AG08395 (cell line): ENCODE measurements around the gene CCDC73.
"Not testable (repeated sequence)": the region's sequence is repeated elsewhere in the genome, so short reads cannot be mapped to it uniquely, and the experiment has no call there.

Experiments used
- DNase-seq: peaks from one replicate; pipeline ENCODE4 v3.0.0; 2012; ENCODE audit warnings: mixed read lengths, low spot score

CCDC73 gene

GRCh38 chr11:32704775-32705174 is 89.7 kb downstream of the CCDC73 start:
- DNase-seq, result no peak

GRCh38 chr11:32704261-32704660 is 90.2 kb downstream of the CCDC73 start:
- DNase-seq, result no peak

- DNase-seq, result no peak
Observed at GRCh38 chr11:32701616-32702015, 92.8 kb downstream of the CCDC73 start.

GRCh38 chr11:32698579-32698978 is 95.9 kb downstream of the CCDC73 start:
- DNase-seq, result no peak

- no peak for DNase-seq
Observed at GRCh38 chr11:32671051-32671450, 123.4 kb downstream of the CCDC73 start.

GRCh38 chr11:32659672-32660071 is 134.8 kb downstream of the CCDC73 start:
- DNase-seq, result no peak

GRCh38 chr11:32658639-32659406 is 135.6 kb downstream of the CCDC73 start:
- DNase-seq, result no peak

GRCh38 chr11:32643526-32643925 is 150.9 kb downstream of the CCDC73 start:
- DNase-seq, result no peak

GRCh38 chr11:32641361-32641760 is 153.1 kb downstream of the CCDC73 start:
- no peak for DNase-seq

- DNase-seq, result no peak
Observed at GRCh38 chr11:32635819-32636218, 158.6 kb downstream of the CCDC73 start.

GRCh38 chr11:32630844-32631243 is 163.6 kb downstream of the CCDC73 start:
- DNase-seq, result no peak

- no peak for DNase-seq
Observed at GRCh38 chr11:32616903-32617302, 177.6 kb downstream of the CCDC73 start.

GRCh38 chr11:32615422-32615821 is 179.0 kb downstream of the CCDC73 start:
- no peak for DNase-seq

GRCh38 chr11:32613500-32614151 is 180.8 kb downstream of the CCDC73 start:
- no peak for DNase-seq

- no peak for DNase-seq
Observed at GRCh38 chr11:32610797-32611352, 183.6 kb downstream of the CCDC73 start.

- DNase-seq, result not testable (repeated sequence)
Observed at GRCh38 chr11:32608826-32609225, 185.6 kb downstream of the CCDC73 start.

GRCh38 chr11:32606220-32606619 is 188.2 kb downstream of the CCDC73 start:
- no peak for DNase-seq

GRCh38 chr11:32602657-32603415 is 191.6 kb downstream of the CCDC73 start:
- DNase-seq, result no peak

GRCh38 chr11:32597921-32598320 is 196.5 kb downstream of the CCDC73 start:
- DNase-seq, result no peak

- not testable (repeated sequence) for DNase-seq
Observed at GRCh38 chr11:32596114-32596513, 198.3 kb downstream of the CCDC73 start.

- no peak for DNase-seq
Observed at GRCh38 chr11:32594272-32594671, 200.2 kb downstream of the CCDC73 start.

- DNase-seq, result peak; percentile 9
Observed at GRCh38 chr11:32586576-32587190, 207.8 kb downstream of the CCDC73 start.
